B cell (primary cell): Measurements from ENCODE around the gene ACSF2.

Experiments used
- CTCF ChIP-seq: fragments of 200-600 bp; IDR thresholded peaks from one replicate; pipeline ENCODE4 v1.8.0; 2022; ENCODE audit warnings: antibody characterized with exemption, mild to moderate bottlenecking
- EZH2 ChIP-seq: IDR thresholded peaks from 2 replicates; pipeline ENCODE4 v1.6.1; 2012; ENCODE audit warnings: borderline replicate concordance, low read depth, mild to moderate bottlenecking, moderate library complexity, low read length; ENCODE audit not compliant: insufficient read depth, poor library complexity, severe bottlenecking

- TF ChIP-seq CTCF, result peak; percentile 99
- no peak for TF ChIP-seq EZH2
These were observed 28.7 kb upstream of the ACSF2 start, which contains the start of gene LRRC59 for GRCh38 chr17:50397111-50397918.
